Calu3 (cell line): ENCODE data around the gene EIF1. TPM values are rescaled to one million over a fixed set of nuclear protein-coding genes. Genes with fewer than 3 reads are reported as not detected.

Experiments used
- BruUV-seq: library from RNA; stranded (reverse); fragments of 400-500 nt; replicated peaks from 2 replicates; lab custom pipeline; 2021; lab: Mats Ljungman, UMichigan
- CTCF ChIA-PET: fragments of 300-600 bp; sonication (Branson Sonifier 250); formaldehyde crosslinking; loops from one replicate; lab custom pipeline; 2022; ENCODE audit warnings: antibody characterized with exemption; lab: Charles Lee
- DNase-seq: peaks from one replicate; pipeline ENCODE4 v3.0.0; 2022
- H3K27ac Mint-ChIP-seq: one replicate; pipeline ENCODE4 v1.8.0; 2022; ENCODE audit warnings: mixed read lengths; ENCODE audit not compliant: unreplicated experiment
- H3K27me3 Mint-ChIP-seq: one replicate; pipeline ENCODE4 v1.8.0; 2022; ENCODE audit warnings: mixed read lengths; ENCODE audit not compliant: unreplicated experiment
- H3K36me3 Mint-ChIP-seq: one replicate; pipeline ENCODE4 v1.8.0; 2022; ENCODE audit warnings: mild to moderate bottlenecking, moderate library complexity, mixed read lengths; ENCODE audit not compliant: insufficient read depth, unreplicated experiment
- H3K4me1 Mint-ChIP-seq: one replicate; pipeline ENCODE4 v1.8.0; 2022; ENCODE audit warnings: mild to moderate bottlenecking, low read depth, mixed read lengths; ENCODE audit not compliant: unreplicated experiment
- H3K4me3 Mint-ChIP-seq: one replicate; pipeline ENCODE4 v1.8.0; 2022; ENCODE audit warnings: mild to moderate bottlenecking, low read depth, moderate library complexity, mixed read lengths; ENCODE audit not compliant: unreplicated experiment
- H3K9me3 Mint-ChIP-seq: one replicate; pipeline ENCODE4 v1.8.0; 2022; ENCODE audit warnings: low read depth, mixed read lengths; ENCODE audit not compliant: unreplicated experiment
- CTCF ChIP-seq: fragments of 200-600 bp; IDR thresholded peaks from one replicate; pipeline ENCODE4 v1.8.0; 2022; ENCODE audit warnings: antibody characterized with exemption; ENCODE audit not compliant: unreplicated experiment
- intact Hi-C: fragments of 100-400 bp; cut with micrococcal nuclease; formaldehyde crosslinking; loops from one replicate; pipeline ENCODE4 v1.10.0; 2022; ENCODE audit not compliant: unreplicated experiment
- total RNA-seq: library from RNA; stranded (reverse); gene quantifications from 2 replicates; pipeline ENCODE4 v1.2.3, GENCODE V29; 2022

The EIF1 gene
- total RNA-seq, 1 experiment from 2014 or later = 937 TPM

GRCh38 chr17:41717408-41718286 lies 29.0 kb downstream of the EIF1 start:
- CTCF ChIA-PET = interaction anchor here (1.0 to 1.4 kb wide), 2 partner anchors 10 to 22 kb away, joined by 5 to 8 read pairs; no protein-coding TSS in a partner anchor
- Mint-ChIP-seq H3K36me3 (no peaks in the 10 kb centered on the region), H3K27me3 (peaks cover 32% of the 10 kb centered on the region), H3K9me3 (no peaks in the 10 kb centered on the region), H3K4me1 (peaks cover 9% of the 10 kb centered on the region), H3K27ac (no peak overlapping the region), H3K4me3 (no peak overlapping the region)
- TF ChIP-seq CTCF = no peak
- no peak for DNase-seq
- intact Hi-C loops = no loop called here
- no TSS peak for BruUV-seq

GRCh38 chr17:41718287-41718645 lies 29.6 kb downstream of the EIF1 start:
- peaks cover 28% of the 10 kb centered on the region for H3K27me3 Mint-ChIP-seq
- H3K27ac Mint-ChIP-seq = no peak overlapping the region
- no peak for TF ChIP-seq CTCF
- BruUV-seq = no TSS peak
- peaks cover 9% of the 10 kb centered on the region for H3K4me1 Mint-ChIP-seq
- CTCF ChIA-PET = interaction anchor here (1.0 to 1.4 kb wide), 2 partner anchors 10 to 22 kb away, joined by 5 to 8 read pairs; no protein-coding TSS in a partner anchor
- intact Hi-C loops = no loop called here
- H3K9me3 Mint-ChIP-seq = no peaks in the 10 kb centered on the region
- DNase-seq = no peak
- no peak overlapping the region for H3K4me3 Mint-ChIP-seq
- no peaks in the 10 kb centered on the region for H3K36me3 Mint-ChIP-seq

- CTCF ChIA-PET = interaction anchor here (0.6 kb wide), 1 partner anchor 605 kb away, joined by 3 read pairs; no protein-coding TSS in a partner anchor
- no peak for TF ChIP-seq CTCF
- H3K4me3 Mint-ChIP-seq = no peak overlapping the region
- H3K27ac Mint-ChIP-seq = no peak overlapping the region
- no peak for DNase-seq
- H3K36me3 Mint-ChIP-seq = no peaks in the 10 kb centered on the region
- intact Hi-C loops = no loop called here
- H3K4me1 Mint-ChIP-seq = peaks cover 9% of the 10 kb centered on the region
- H3K27me3 Mint-ChIP-seq = peaks cover 28% of the 10 kb centered on the region
- no TSS peak for BruUV-seq
- H3K9me3 Mint-ChIP-seq = no peaks in the 10 kb centered on the region
Observed at GRCh38 chr17:41722231-41722630, 33.5 kb downstream of the EIF1 start.

- no peak overlapping the region for H3K4me3 Mint-ChIP-seq
- no peak for DNase-seq
- intact Hi-C loops = no loop called here
- H3K36me3 Mint-ChIP-seq = no peaks in the 10 kb centered on the region
- no peak overlapping the region for H3K27ac Mint-ChIP-seq
- no peak for TF ChIP-seq CTCF
- no peaks in the 10 kb centered on the region for H3K9me3 Mint-ChIP-seq
- BruUV-seq = no TSS peak
- CTCF ChIA-PET = interaction anchor here (0.6 to 1.3 kb wide), 3 partner anchors 28 to 1879 kb away, joined by 4 to 7 read pairs (median 4); no protein-coding TSS in a partner anchor
- H3K27me3 Mint-ChIP-seq = peaks cover 15% of the 10 kb centered on the region
- H3K4me1 Mint-ChIP-seq = no peaks in the 10 kb centered on the region
Observed at GRCh38 chr17:41723801-41724475, 35.3 kb downstream of the EIF1 start.
